Measurements from ENCODE around the gene PTPRR. TPM values are rescaled to one million over a fixed set of nuclear protein-coding genes. Genes with fewer than 3 reads are reported as not detected.

The PTPRR gene
- total RNA-seq, 4 donors from 2014 or later: 1.3 to 1.5 TPM; not detected in 2

DNA sequence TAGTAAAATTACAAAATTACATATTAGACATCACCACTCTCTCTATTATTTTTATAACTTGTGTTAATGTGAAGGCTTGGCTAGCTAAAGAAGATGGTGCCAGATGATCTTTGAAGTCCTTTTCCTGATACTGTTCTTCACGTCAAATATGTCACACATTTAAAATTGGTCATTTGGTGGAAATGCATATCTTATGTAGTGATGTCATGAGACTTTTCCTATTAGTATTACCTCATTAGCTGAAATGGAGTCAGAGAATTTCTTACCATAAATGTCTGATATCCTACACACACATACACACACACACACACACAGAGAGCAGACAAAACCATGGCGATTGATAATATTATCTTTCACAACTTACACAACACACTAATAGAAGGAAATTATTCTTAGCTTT is 158.5 kb downstream of the PTPRR start:
- TF ChIP-seq, protein P1, sequence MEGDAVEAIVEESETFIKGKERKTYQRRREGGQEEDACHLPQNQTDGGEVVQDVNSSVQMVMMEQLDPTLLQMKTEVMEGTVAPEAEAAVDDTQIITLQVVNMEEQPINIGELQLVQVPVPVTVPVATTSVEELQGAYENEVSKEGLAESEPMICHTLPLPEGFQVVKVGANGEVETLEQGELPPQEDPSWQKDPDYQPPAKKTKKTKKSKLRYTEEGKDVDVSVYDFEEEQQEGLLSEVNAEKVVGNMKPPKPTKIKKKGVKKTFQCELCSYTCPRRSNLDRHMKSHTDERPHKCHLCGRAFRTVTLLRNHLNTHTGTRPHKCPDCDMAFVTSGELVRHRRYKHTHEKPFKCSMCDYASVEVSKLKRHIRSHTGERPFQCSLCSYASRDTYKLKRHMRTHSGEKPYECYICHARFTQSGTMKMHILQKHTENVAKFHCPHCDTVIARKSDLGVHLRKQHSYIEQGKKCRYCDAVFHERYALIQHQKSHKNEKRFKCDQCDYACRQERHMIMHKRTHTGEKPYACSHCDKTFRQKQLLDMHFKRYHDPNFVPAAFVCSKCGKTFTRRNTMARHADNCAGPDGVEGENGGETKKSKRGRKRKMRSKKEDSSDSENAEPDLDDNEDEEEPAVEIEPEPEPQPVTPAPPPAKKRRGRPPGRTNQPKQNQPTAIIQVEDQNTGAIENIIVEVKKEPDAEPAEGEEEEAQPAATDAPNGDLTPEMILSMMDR (IDR thresholded peaks at IDR 0.05; ENCODE audit: low read depth): no peak

DNA sequence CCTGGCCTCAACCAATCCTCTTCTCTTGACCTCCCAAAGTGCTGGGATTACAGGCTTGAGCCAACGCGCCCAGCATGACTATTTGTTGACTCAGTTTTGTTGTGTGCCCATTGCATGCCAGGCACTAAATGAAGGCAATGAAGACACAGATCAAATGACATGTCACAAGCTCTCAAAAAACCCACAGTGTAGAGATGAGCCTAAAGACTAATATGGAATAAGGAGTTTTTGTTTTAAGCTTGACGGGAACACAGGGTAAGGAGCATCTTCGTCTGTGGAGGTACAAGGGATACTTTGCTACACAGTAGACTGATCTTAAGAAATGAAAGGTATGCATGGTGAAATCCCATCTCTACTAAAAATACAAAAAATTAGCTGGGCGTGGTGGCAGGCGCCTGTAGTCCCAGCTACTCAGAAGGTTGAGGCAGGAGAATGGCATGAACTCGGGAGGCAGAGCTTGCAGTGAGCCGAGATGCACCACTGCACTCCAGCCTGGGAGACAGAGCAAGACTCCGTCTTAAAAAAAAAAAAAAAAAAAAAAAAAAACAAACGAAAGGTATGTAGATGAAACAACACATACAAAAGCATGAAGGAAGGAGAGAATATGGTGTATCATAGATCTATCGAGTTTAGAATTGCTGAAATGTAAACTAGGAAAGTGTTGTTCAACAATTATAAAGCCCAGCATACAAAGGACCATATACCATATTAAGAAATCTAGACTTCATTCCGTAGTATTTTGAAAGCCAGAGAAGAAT is 161.2 kb downstream of the PTPRR start:
- TF ChIP-seq, protein P1 (IDR thresholded peaks at IDR 0.05; ENCODE audit: low read depth): no peak

DNA sequence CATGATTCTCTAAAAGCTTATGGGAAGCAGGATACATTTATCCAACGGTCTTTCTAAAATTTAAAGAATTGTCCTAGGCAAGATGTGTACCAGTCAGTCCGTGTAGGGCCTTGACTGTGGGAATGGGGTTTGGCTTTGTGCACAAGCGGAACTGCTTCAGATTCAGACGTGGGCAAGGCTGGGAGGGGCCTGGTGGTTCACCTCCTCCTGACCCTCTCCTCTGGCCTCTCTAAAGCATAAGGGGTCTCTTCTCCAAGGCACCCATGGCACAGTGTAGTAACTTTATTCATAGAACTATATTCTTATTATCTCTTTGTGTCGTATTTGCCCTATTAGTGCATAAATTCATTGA is 162.1 kb downstream of the PTPRR start:
- TF ChIP-seq, protein P1 (IDR thresholded peaks at IDR 0.05; ENCODE audit: low read depth): no peak

DNA sequence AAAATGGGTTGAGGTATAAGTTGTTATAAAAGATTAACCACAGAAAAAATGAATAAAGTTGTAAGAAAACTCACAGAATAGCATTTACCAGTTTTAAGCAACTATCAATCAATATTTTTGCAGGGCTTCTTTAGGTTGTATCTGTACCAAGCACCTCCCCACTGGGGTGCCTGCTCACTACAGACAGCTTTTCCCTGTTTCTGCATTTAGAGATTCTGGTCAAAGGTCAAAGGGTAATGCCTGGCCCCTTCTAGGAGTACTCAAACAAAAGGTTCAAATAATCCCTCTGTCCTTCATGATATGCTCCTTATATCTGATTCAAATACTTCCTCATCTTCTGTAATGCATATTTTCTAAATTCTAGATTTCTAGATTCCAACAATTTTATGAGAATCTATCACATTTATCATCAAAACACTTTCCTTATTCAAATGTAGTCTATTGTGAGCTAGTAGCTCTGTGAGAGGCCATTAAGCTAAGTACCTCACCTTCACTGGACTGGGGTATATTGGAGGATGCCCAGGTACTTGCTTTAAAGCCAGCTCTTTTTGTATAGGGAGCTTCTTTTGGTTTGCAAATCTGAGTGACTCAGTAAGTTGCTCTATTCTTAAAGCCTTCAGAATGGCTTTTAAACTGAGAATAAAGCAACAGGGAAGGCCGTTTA is 162.6 kb downstream of the PTPRR start:
- TF ChIP-seq, protein P1 (IDR thresholded peaks at IDR 0.05; ENCODE audit: low read depth): no peak

DNA sequence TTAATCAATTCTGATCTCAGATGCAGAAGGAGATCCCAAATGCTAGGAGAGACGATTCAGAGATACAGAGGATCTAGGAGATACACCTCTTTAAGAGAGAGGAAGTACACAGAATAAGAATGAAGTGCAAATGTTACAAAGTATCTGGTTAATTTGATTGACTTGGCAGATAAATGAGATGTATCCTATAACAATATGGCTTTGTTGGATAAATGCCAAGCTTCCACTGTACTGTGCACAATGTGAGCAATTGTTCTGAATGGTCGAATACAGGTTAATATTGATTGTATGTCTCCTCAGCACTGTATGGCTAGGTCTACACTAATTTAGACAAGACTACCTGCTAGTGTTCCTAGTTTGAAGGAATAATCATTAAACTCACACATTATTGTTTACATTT is 163.7 kb downstream of the PTPRR start:
- TF ChIP-seq, protein P1 (IDR thresholded peaks at IDR 0.05; ENCODE audit: low read depth): no peak

DNA sequence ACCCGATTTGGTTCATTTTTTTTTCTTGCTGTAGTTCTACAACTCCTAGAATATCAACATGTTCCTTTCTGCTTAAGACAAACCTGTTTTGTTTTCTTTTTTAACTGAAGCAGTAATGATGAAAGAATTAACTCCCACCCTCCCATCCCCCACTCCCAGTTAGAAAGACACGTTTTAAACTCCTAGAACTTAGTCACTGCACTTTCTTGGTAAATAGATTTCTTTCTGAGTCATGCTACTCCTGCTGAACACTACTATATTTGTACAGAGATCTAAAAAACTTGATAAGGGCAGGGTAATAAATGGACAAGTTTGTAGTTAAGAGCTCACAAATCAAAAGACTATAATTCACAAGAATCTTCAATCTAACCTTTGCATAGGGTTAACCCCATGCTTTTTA is 164.4 kb downstream of the PTPRR start:
- TF ChIP-seq, protein P1 (IDR thresholded peaks at IDR 0.05; ENCODE audit: low read depth): no peak

DNA sequence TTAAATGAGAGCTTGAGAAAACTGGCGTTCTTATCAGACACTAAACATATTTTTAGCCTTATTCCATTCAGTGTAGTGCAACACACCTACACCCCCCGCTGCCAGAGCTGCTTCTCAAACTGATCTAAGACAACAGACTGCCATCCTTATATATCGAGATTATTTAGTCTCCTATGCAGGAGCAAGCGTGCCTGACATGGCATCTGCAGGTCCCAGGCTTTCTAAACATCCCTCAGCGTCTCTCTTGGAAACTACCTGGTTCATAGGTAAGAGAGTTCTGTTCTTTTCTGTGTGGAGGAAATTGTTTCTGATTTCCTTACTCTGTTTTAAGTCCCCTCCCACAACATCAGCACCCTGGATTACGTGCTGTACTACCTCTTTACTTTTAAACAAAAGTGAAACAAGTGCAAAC is 166.2 kb downstream of the PTPRR start:
- TF ChIP-seq, protein P1 (IDR thresholded peaks at IDR 0.05; ENCODE audit: low read depth): no peak
